NCI-H69 (cell line): ENCODE measurements around the gene GLT8D2.

Experiments
- DNase-seq: peaks from one replicate; lab custom pipeline; 2025; lab: John Stamatoyannopoulos, UW

GLT8D2 gene

DNA sequence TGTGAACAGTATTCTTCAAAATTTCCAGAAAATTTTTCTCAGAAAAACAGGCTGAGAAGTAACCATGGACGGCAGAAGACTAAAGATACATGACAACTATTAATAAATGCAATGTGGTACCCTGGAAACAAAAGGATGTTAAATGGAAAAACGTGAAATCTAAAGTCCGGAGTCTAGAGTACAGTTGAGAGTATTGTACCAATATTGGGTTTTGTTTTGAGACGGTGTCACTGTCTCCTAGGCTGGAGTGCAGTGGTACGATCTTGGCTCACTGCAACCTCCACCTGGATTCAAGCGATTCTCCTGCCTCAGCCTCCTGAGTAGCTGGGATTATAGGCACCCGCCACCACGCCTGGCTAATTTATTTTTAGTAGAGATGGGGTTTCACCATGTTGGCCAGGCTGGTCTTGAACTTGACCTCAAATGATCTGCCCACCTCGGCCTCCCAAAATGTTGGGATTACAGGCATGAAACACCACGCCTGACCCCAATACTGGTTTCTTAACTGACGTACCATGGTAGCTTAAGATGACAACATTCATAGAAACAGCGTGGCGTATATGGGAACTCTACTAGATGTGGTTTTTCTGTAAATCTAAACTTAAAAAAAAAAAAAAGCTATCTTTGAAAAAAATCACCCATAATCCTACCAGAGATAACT is 101.1 kb downstream of the GLT8D2 start:
- no peak for DNase-seq

DNA sequence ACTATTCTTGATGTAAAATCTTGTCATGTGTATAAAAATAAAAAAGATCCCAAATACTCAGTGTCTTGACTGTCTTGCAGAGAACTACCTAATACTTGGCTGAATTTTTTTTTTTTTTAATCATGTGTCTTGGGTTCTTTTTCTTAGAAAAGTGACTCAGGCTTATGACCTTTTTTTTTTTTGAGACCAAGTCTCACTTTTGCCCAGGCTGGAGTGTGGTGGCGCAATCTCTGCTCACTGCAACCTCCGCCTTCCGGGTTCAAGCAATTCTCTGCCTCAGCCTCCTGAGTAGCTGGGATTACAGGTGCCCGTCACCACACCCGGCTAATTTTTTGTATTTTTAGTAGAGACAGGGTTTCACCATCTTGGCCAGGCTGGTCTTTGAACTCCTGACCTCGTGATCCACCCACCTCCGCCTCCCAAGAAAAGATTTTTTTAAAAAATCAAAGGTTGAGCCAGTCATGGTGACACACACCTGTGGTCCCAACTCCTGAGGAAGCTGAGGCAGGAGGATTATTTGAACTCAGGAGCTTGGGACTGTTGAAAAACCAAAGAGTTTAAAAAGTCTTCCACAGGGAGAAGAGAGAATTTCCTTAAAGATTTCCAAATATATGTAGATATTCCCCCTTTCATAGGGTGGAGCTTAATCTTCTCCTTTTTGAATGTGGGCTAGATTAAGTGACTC is 102.0 kb downstream of the GLT8D2 start:
- DNase-seq, result no peak

DNA sequence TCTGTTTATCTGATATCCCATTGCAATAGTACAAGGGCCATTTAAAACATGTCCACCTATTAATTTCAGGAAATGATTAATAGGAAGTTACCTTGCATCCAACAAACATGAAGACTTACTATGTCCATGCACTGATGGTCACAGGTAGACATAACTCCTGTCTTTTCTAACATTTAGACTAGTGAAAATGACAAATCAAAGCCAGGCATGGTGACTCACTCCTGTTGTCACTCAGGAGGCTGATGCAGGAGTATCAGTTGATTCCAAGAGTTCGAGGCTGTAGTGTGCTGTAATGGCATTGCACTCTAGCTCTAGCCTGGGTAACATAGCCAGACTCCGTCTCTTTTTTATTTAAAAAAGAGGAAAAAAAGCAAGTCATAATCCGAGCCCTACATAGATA is 105.0 kb downstream of the GLT8D2 start:
- no peak for DNase-seq
